Mucosa of gallbladder (tissue), 1 donor: ENCODE results near the gene SESTD1. TPM values are rescaled to one million over a fixed set of nuclear protein-coding genes. Genes with fewer than 3 reads are reported as not detected.
"Not testable (repeated sequence)": the region's sequence is repeated elsewhere in the genome, so short reads cannot be mapped to it uniquely, and the experiment has no call there.

Source experiments
- DNase-seq: peaks from one replicate; pipeline ENCODE4 v3.0.0-alpha.2; 2020; ENCODE audit warnings: low spot score
- total RNA-seq: library from RNA; stranded (reverse); gene quantifications from one replicate; pipeline ENCODE4 v1.2.1, GENCODE V29; 2021
- donor health status: DM: no; HTN: no; CAD: no.

Gene SESTD1
- total RNA-seq, 1 donor from 2014 or later: 95.4 TPM

DNA sequence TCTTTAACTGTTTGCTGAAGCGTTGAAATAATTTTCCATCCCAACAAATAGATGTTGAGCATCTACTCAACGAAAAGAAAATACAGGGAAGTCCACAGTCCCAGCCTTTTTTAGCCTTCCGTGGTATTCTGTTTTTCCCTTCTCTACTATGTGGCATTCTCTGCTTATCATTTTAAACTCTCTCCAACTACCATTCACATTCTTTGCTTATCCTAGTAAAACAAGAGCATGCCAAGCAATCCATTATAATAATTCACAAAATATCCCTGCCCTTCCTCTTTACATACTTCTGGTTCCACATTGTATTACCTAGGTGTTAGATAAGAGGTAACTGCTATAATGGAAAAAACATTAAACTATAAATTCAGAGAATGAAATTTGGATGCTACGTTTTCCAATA lies 1.6 kb upstream of the SESTD1 start:
- no peak for DNase-seq

- no peak for DNase-seq
Measured at GRCh38 chr2:179265082-179265510, 464 bp upstream of the SESTD1 start.

DNA sequence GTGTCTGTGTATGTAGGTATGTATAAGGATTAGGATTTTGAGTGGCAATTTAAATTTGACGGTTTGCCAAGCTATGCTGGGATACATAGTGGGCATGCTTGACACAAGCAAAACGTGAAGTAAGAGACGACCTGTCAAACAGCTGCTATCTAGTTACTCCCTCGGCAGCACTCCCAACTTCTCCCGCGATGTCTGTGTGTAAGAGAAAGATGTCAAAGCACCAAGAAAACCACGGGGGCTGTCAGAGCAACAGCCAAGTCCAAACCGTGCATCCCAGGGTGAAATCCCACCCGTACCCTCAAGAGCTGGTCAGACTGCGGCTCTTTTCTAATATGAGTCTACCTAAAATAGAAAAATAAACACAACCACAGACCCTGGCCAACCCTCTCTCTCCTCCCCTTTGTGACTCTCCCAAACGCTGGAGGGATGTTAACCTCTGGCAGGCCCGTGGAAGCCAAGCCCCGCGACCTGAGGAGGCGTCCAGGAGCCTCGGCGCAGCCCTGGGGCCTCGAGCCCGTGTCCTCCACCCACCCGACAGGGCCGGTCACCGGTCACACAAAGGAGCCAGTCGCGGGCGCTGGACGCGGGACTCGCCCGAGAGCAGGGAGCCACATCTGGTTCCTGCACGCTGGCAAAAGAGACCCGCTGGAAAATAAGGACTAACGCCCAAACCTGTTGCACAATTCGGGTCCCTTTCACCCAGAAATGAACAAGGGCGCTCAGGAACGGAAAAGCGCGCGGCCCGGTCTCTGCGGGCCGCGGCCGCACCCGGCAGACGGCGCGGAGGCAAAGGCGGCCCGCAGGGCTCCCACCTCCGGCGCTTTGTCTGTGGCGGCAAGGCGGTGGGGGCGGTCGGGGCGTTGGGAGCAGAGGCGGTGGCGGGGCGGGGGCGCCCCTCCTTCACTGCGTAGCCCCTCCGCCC lies 925 bp downstream of the SESTD1 start:
- peak; percentile 33 for DNase-seq

DNA sequence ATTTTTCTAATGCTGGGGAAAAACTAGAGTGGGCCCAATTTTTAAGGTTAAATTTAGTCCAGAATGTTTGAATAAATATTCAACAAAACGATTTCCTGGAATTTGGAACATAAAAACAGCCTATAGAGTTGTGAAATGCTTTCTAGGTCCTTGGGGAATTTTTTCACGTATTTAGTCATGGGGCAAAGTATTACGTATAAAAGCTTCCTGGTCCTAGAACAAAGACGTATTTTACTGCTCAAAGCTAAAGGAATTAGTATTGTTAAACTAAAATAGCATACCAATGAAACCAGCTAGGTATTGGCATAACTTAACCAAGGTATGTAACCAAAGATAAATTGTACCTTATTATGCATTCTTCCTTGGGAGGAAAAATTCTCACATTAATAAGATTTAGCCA lies 1.6 kb downstream of the SESTD1 start:
- no peak for DNase-seq

- no peak for DNase-seq
Measured at GRCh38 chr2:179262077-179262660, 2.5 kb downstream of the SESTD1 start.

DNA sequence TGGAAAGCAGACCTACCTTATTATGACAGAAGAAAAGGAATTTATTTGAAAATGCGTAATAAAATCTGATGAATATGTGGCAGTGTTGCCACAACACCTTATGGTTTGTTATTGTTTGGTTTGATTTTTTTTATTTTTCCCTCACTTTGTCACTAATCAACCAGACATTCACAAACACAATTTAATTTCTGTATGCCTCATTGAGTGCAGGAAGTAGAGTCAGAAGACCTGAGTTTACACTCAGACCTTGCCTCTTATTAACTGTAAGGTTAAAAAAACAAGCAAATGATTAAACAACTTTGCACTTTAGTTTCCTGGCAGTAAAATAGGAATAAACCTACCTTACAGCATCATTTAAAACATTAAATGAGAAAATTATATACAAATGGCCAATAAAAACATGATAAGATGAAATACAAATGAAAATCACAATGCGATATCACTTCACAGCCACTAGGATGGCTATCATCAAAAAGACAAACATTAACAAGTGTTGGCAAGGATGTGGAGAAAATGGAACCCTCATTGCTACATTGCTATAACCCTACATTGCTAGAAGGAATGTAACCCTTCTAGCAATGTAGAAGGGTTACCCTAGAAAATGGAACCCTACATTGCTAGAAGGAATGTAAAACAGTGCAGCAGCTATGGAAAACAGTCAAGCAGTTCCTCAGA lies 3.3 kb downstream of the SESTD1 start:
- no peak for DNase-seq

DNA sequence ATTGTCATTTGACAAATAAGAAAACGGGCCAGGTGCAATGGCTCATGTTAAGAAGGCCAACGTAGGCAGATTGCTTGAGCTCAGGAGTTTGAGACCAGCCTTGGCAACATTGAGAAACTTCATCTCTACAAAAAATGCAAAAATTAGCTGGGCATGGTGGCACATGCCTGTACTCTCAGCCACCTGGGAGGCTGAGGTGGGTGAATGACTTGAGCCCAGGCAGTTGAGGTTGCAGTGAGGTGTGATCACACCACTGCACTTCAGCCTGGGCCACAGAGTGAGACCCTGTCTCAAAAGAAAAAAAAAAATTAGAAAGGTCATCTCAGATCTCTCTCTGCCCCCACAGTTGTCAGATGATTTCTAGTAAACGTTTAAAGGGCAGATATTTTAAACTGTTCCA lies 4.4 kb downstream of the SESTD1 start:
- no peak for DNase-seq

- no peak for DNase-seq
Measured at GRCh38 chr2:179255129-179255528, 9.5 kb downstream of the SESTD1 start.

DNA sequence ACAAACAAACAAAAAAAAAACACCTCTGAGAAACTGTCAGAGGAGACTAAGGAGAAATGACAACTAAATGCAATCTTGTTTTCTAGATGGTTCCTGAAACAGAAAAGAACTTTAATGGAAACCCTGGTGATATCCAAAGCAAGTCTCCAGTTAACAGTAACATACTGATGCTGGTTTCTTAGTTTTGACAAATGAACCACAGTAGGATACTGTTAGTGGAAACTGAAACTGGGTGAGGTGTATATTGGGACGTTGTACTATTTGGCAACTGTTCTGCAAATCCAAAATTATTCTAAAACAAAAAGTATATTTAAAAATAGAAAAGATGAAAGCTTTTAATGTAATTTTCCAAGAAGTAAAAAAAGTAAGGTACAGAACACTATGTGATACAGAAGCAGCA lies 11.4 kb downstream of the SESTD1 start:
- no peak for DNase-seq

GRCh38 chr2:179252423-179252822 lies 12.2 kb downstream of the SESTD1 start:
- DNase-seq: no peak

GRCh38 chr2:179251870-179252269 lies 12.8 kb downstream of the SESTD1 start:
- no peak for DNase-seq

GRCh38 chr2:179250848-179251504 lies 13.7 kb downstream of the SESTD1 start:
- DNase-seq: no peak

DNA sequence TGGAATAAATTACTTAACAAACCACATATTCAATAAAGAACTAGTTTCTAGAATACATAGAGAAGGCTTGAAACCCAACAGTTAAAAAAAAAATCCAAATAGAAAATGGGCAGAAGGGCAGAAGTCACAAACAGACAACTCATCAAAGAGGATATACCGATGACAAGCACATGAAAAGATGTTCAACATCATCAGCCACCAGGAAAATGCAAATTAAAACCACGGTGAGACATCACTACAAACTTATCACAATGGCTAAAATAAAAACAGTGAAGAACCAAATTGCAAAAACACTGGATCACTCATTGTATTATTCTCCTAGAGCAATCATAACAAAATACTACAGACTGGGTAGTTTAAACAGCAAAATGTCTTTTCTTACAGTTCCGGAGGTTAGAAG lies 14.5 kb downstream of the SESTD1 start:
- no peak for DNase-seq

- DNase-seq: no peak
Measured at GRCh38 chr2:179248024-179248348, 16.6 kb downstream of the SESTD1 start.

- no peak for DNase-seq
Measured at GRCh38 chr2:179247318-179248023, 17.2 kb downstream of the SESTD1 start.

GRCh38 chr2:179245843-179246242 lies 18.8 kb downstream of the SESTD1 start:
- DNase-seq: not testable (repeated sequence)

GRCh38 chr2:179243046-179243445 lies 21.6 kb downstream of the SESTD1 start:
- DNase-seq: no peak

DNA sequence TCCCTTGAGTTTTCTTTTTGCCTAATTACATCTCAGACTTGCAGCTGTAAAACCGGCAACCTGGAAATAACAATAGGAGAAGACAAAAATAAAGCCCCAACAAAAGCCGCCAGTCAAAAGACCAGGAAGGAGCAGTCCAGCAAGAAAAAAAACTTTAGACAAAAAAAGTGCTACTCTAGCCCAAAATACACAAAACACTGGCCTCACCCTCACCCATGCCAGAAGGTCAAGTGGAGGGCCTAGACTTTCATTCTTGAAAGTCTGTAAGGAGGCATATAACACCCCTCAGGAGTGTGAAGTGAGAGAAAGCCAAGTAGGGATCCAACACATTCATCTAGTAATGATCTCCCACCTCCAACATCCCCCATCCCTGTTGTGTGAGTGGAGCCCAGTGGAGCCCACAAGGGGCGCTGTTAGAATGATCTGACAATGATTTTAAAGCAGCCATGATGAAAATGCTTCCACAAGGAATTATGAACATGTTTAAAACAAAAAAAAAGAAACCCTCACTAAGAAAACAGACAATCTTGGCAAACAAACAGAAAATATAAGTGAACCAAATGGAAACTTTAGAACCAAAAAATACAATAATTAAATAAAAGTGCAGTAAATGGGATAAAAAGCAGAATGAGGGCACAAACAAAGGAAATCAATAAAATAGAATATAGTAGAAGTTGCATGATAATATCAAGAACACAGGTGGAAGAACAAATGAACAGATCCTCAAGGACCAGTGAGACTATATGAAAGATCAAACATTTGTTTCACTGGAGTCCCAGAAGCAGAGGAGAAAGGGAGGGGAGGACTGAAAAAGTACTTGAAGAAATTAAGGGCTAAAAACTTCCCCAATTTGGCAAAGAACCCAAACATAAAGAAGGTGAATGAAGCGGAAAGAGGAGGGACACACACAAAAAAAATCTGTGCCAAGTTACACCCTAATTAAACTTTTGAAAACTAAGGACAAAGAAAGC lies 23.9 kb downstream of the SESTD1 start:
- DNase-seq: no peak

DNA sequence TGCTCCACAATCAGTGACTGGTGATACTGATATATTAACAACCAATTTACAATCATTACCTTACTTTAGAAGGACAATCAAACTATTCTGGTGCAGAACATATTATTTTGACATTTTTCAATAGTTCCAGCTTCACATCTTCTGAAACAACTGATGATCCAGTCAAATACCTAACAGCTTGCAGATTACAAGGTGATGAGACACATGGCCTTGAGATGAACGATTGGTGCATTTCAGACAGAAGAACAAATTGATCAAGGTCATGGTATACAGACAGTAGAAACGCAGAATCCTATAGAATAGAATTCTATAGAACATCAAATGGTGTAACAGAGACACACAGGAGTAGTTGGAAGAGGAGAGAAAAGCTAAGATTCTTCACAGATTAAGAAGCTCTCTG lies 24.8 kb downstream of the SESTD1 start:
- no peak for DNase-seq

DNA sequence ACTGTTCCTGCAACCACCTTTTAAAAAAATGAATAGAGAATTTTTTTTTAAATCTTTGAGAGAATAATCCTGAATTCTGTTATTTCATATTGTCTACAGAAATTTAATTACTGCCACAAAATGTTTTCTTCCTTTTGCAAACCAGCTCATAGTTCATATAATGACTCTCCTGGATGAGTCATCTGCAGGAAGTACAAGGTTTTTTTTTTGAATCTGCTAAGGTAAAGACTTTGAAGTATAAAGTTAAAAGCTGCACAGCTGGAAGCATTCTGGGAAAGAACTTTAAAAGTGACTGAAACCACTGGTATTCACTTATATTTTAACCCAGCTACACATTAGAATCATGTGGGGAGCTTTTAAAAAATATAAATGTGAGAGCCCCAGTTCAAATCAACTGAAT lies 25.4 kb downstream of the SESTD1 start:
- DNase-seq: no peak

DNA sequence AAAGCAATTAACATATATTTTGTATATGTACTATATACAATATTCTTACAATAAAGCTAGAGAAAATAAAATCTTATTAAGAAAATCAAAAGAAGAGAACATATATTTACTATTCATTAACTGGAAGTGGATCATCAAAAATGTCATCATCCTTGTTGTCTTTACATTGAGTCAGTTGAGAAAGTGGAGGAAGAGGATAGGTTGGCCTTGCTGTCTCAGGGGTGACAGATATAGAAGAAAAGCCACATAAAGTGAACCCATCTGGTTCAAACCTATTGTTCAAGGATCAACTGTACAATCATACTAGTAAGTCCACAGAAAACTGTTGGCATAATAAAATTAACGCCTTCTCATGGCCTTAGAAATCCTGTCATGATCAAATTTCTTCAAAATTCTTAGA lies 26.6 kb downstream of the SESTD1 start:
- DNase-seq: no peak
